Stomach (tissue), 9 donors: ENCODE results near the gene STMN1. TPM values are rescaled to one million over a fixed set of nuclear protein-coding genes. Genes with fewer than 3 reads are reported as not detected.

Experiments used
- DNase-seq, 2 donors: peaks; one replicate each; pipeline versions ENCODE4 v3.0.0 to v3.0.0-alpha.2; 2013 to 2019
- H3K27ac ChIP-seq, 5 donors: fragments of 200-600 bp in 4 of 5; sonication (generic) in 4 of 5; one replicate each; pipeline ENCODE4 v1.5.1; 2013 to 2019; ENCODE audit warnings: mild to moderate bottlenecking in 1 of 5, moderate library complexity in 1 of 5
- H3K27me3 ChIP-seq, 3 donors: fragments of 200-600 bp; sonication (generic); one replicate each; pipeline ENCODE4 v1.5.1; 2017 to 2019; ENCODE audit warnings: mixed run types in 1 of 3
- H3K36me3 ChIP-seq, 4 donors: fragments of 200-600 bp; sonication (generic); 1 replicate in 3 of 4; 2 replicates in 1 of 4; pipeline ENCODE4 v1.5.1; 2016 to 2019
- H3K4me1 ChIP-seq, 4 donors: fragments of 200-600 bp; sonication (generic); one replicate each; pipeline ENCODE4 v1.5.1; 2016 to 2019
- H3K4me3 ChIP-seq, 4 donors: fragments of 200-600 bp; sonication (generic) in 3 of 4; one replicate each; pipeline ENCODE4 v1.5.1; 2016 to 2019; ENCODE audit warnings: mild to moderate bottlenecking in 1 of 4
- H3K9me3 ChIP-seq, 4 donors: fragments of 200-600 bp; sonication (generic); one replicate each; pipeline ENCODE4 v1.5.1; 2016 to 2019
- CTCF ChIP-seq, 7 experiments: fragments of 450-650 bp in 4 of 7; fragments of 200-600 bp in 3 of 7; sonication (generic) in 3 of 7; IDR thresholded peaks; one replicate each; pipeline ENCODE4 v1.5.1; 2016 to 2019; ENCODE audit warnings: antibody characterized with exemption in 7 of 7, control low read depth in 2 of 7, mild to moderate bottlenecking in 1 of 7
- EP300 ChIP-seq: sonication (generic); formaldehyde crosslinking; IDR thresholded peaks from one replicate; pipeline ENCODE4 v1.6.1; 2017; ENCODE audit warnings: antibody characterized with exemption
- POLR2A ChIP-seq, 4 donors: fragments of 450-650 bp; IDR thresholded peaks; one replicate each; pipeline ENCODE4 v1.6.1; 2016; ENCODE audit warnings: antibody characterized with exemption in 4 of 4, control low read depth in 2 of 4, mild to moderate bottlenecking in 1 of 4, moderate library complexity in 1 of 4
- POLR2AphosphoS5 ChIP-seq, 3 donors: sonication (generic); formaldehyde crosslinking; IDR thresholded peaks; one replicate each; pipeline ENCODE4 v1.6.1; 2016; ENCODE audit warnings: antibody characterized with exemption in 3 of 3
- WGBS, 5 donors: extraction: QIAGEN DNeasy Blood & Tissue Kit in 3 of 5; methylation state at CpG; one replicate each; pipeline versions ENCODE4 v1.1.5 to v1.1.7; 2013 to 2018; 5-methylcytosine and 5-hydroxymethylcytosine counted together
- intact Hi-C: fragments of 100-400 bp; cut with DNase I; formaldehyde crosslinking; loops from one replicate; pipeline ENCODE4 v1.15.1; 2023; ENCODE audit warnings: low total_unique reads
- polyA plus RNA-seq, 3 donors: library from polyadenylated mRNA; stranded (reverse); fragments of 200-250 nt; gene quantifications; one replicate each; pipeline ENCODE4 v1.2.3, GENCODE V29; 2013
- total RNA-seq, 5 donors: library from RNA; depleted of rRNA; stranded (reverse); fragments of >200 nt; gene quantifications; one replicate each; pipeline versions ENCODE4 v1.1.0 to v1.2.3, GENCODE V29; 2014 to 2016
- donor health status: healthy with polysubstance abuse.
- donor health status: Bipolar disorder and iron deficiency.
- donor health status: healthy.

Gene STMN1
- total and polyA plus RNA-seq, 8 donors = 25.9 to 109 (median 73.2) TPM

- 0 to 2% (median 1%) methylated on average over 20 to 34 of the region's 34 CpGs for WGBS, 5 donors
- DNase-seq = peak; percentile 95 to 98
- Histone ChIP-seq H3K36me3 (peaks cover 0 to 25% (median 19%) of the 10 kb centered on the region in 4 donors), H3K4me1 (peaks cover 23 to 46% (median 31%) of the 10 kb centered on the region in 4 donors), H3K4me3 (peak overlapping the region; percentile 70 to 98 (median 87)), H3K27ac (peak overlapping the region; percentile 62 to 86 (median 71)), H3K27me3 (no peaks in the 10 kb centered on the region), H3K9me3 (no peaks in the 10 kb centered on the region)
- TF ChIP-seq EP300 = no peak
- no peak for TF ChIP-seq POLR2AphosphoS5 (IDR thresholded peaks at IDR 0.05)
- TF ChIP-seq POLR2A (IDR thresholded peaks at IDR 0.05) = no peak
- no peak for TF ChIP-seq CTCF (IDR thresholded peaks at IDR 0.05)
- intact Hi-C loops = no loop called here
Observed at GRCh38 chr1:25904943-25905679, 1.1 kb downstream of the STMN1 start.

GRCh38 chr1:25903986-25904385, 2.2 kb downstream of the STMN1 start:
- peaks cover 0 to 36% (median 27%) of the 10 kb centered on the region in 4 donors for H3K36me3 ChIP-seq
- H3K4me3 ChIP-seq = no peak overlapping the region
- no peaks in the 10 kb centered on the region for H3K27me3 ChIP-seq
- intact Hi-C loops = no loop called here
- H3K27ac ChIP-seq = no peak overlapping the region
- DNase-seq = no peak
- TF ChIP-seq CTCF (IDR thresholded peaks at IDR 0.05) = no peak
- TF ChIP-seq POLR2AphosphoS5 (IDR thresholded peaks at IDR 0.05) = no peak
- no peak for TF ChIP-seq POLR2A (IDR thresholded peaks at IDR 0.05)
- no peak for TF ChIP-seq EP300
- 58 to 72% (median 66%) methylated on average over 3 of the region's 3 CpGs for WGBS, 5 donors
- peaks cover 23 to 46% (median 31%) of the 10 kb centered on the region in 4 donors for H3K4me1 ChIP-seq
- H3K9me3 ChIP-seq = no peaks in the 10 kb centered on the region

GRCh38 chr1:25902462-25902861, 3.8 kb downstream of the STMN1 start:
- 24 to 70% (median 51%) methylated on average over 3 of the region's 3 CpGs for WGBS, 5 donors
- Histone ChIP-seq H3K36me3 (peaks cover 0 to 47% (median 39%) of the 10 kb centered on the region in 4 donors), H3K27me3 (no peaks in the 10 kb centered on the region), H3K27ac (no peak overlapping the region), H3K4me3 (no peak overlapping the region), H3K4me1 (peaks cover 23 to 46% (median 31%) of the 10 kb centered on the region in 4 donors), H3K9me3 (no peaks in the 10 kb centered on the region)
- TF ChIP-seq POLR2A (IDR thresholded peaks at IDR 0.05) = no peak
- no peak for TF ChIP-seq CTCF (IDR thresholded peaks at IDR 0.05)
- TF ChIP-seq EP300 = no peak
- TF ChIP-seq POLR2AphosphoS5 (IDR thresholded peaks at IDR 0.05) = no peak
- intact Hi-C loops = no loop called here
- no peak for DNase-seq

GRCh38 chr1:25900219-25900618, 6.0 kb downstream of the STMN1 start:
- Histone ChIP-seq H3K4me1 (peaks cover 12 to 38% (median 20%) of the 10 kb centered on the region in 4 donors), H3K4me3 (no peak overlapping the region), H3K36me3 (peaks cover 0 to 48% (median 39%) of the 10 kb centered on the region in 4 donors), H3K9me3 (no peaks in the 10 kb centered on the region), H3K27me3 (no peaks in the 10 kb centered on the region), H3K27ac (no peak overlapping the region)
- no peak for TF ChIP-seq POLR2A (IDR thresholded peaks at IDR 0.05)
- TF ChIP-seq CTCF (IDR thresholded peaks at IDR 0.05) = no peak
- TF ChIP-seq POLR2AphosphoS5 (IDR thresholded peaks at IDR 0.05) = no peak
- TF ChIP-seq EP300 = no peak
- DNase-seq = no peak
- WGBS, 5 donors = 75 to 88% (median 85%) methylated on average over 5 of the region's 5 CpGs
- intact Hi-C loops = no loop called here
